GM19455 (cell line): ENCODE data around the gene MCM7.
A peak's percentile ranks its signal among the peaks of the same experiment; 100 is the strongest.

Source experiments
- ATAC-seq: cut with Tn5 transposase; IDR thresholded peaks from one replicate; pipeline ENCODE4 v1.9.1; 2021; ENCODE audit not compliant: unreplicated experiment

MCM7 gene

DNA sequence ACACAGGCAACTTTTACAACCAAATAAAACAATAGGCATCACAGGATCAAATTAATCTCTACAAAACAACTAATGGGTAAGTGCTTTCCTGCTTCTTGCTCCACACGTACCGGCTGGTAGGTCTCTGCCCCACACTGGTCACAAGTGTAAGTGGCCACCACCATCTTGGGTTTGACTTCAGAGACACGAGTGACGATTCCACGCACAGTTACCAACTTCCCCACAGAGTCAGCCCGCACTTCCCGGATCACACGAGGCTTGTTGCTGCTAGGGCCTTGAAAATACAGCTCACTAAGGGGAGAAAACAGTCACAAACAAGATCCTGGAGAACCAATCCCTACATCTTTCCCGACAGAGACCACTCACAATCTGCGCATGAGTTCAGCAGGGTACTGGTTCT is 2.3 kb downstream of the MCM7 start:
- no peak for ATAC-seq

DNA sequence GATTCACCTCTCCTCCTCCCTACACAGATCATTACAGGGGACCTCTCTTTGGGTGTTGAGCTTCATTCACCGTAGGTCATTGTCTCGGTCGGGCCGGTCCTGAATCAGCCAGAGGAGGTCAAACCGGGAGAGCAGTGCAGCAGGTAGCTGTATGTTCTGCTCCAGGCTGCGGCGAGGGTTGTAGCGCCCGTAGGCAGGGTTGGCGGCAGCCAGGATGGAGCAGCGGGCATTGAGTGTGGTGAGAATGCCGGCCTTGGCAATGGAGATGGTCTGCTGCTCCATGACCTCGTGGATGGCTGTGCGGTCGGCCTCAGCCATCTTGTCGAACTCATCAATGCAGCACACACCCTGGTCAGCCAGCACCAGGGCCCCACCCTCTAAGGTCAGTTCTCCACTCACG is 5.5 kb downstream of the MCM7 start:
- ATAC-seq, result no peak

DNA sequence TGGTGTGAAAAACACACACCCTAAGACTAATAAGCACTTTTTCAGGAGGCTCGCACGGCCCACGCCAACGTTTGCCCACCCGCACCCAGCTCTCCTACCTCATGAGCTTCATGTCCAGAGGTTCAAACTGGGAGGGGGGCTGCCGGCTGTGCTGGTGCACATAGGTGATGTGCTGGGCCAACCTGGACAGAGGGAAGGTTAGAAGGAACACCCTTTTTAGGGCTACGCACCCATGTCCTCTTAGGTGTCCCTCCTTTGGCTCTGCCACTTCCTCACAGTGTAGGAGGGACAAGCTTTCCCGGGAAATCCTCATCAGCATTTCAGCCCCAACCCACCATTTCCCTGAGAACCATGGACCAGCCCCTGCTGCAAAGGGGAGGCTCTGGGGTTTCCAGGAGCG is 5.9 kb downstream of the MCM7 start:
- no peak for ATAC-seq

DNA sequence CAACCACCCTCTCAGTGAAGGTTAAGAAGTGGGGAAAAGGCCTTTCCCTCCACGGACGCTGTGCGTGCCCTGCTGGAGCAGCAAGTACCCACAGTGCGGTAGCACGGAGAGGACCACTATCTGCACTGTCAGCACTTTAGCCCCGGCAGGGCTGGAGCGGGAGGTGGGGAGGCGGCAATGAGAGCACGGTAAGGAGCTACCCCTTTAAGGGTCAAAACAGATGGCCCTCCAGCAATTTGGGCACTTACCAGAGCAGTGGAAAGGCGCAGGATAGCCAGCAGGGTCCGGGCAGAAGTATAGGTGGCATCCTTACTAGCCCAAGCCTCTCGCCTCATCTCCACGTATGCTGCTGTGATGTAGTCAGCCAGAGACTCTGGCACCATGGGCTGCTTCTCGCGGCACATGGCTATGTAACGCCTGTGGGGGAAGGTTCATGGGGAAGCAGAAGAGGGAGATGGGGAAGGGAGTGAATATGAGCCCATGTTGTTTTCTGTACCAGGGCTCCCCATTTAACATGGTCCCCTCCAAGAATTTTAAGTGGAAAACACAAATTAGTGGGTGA is 7.2 kb downstream of the MCM7 start:
- no peak for ATAC-seq

DNA sequence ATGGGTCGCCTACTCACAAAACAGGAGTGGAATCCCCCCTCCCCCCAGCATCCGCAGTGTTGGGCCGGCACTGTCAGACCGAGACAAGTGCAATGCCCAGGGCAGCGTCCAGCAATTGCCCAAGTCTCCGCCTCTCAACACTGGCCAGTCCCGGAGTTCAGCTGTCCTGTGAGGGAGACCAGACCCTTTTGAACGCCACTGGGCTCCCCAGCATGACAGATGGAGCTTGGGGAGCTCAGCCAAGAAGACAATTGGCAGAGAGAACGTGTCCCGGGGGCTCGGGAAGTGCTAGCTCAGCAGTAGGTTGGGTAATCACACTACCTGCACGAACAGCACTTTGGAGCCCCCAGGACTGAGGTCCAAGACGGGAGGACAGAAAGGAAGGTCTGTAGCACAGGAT is 7.7 kb downstream of the MCM7 start:
- no peak for ATAC-seq

DNA sequence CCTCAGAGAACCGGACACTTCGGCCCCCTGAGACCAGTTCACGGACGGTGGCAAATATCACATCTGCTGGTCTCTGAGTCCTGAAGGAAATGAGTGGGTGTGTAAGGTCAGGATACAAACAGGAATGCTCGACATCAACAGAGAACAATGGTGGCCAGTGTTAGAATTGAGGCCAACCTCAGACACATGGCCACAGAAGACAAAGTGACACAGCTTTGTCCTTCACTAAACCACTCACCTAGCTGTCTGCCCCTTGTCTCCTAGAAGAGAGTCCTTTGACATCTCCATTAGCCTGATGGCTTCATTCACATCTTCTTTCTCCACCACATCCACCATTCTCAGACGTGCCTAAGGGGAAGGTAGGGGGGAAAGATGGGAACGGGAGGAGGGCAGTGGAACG is 8.1 kb downstream of the MCM7 start:
- no peak for ATAC-seq

DNA sequence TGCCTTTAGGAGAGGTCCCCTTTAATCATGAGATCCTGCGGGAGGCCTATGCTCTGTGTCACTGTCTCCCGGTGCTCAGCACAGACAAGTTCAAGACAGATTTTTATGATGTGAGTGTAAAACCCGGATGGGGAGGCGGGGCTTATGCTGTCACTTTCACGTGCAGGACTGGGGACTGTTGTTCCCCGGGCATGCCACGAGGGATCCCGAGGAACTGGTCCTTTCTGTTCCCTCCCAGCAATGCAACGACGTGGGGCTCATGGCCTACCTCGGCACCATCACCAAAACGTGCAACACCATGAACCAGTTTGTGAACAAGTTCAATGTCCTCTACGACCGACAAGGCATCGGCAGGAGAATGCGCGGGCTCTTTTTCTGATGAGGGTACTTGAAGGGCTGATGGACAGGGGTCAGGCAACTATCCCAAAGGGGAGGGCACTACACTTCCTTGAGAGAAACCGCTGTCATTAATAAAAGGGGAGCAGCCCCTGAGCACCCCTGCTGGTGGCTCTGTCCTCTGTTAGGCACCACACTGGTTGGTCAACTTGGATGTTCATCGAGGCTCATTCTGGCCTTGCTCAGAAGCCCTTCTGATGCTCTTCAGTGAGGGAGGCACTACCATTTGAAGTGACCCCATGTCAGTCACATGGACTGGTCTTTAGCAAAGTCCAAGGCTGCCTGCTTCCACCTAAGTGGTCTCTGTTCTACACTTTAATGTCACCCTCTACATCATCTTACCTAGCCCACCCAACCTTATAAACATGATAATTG is 9.6 kb downstream of the MCM7 start:
- ATAC-seq, result no peak

DNA sequence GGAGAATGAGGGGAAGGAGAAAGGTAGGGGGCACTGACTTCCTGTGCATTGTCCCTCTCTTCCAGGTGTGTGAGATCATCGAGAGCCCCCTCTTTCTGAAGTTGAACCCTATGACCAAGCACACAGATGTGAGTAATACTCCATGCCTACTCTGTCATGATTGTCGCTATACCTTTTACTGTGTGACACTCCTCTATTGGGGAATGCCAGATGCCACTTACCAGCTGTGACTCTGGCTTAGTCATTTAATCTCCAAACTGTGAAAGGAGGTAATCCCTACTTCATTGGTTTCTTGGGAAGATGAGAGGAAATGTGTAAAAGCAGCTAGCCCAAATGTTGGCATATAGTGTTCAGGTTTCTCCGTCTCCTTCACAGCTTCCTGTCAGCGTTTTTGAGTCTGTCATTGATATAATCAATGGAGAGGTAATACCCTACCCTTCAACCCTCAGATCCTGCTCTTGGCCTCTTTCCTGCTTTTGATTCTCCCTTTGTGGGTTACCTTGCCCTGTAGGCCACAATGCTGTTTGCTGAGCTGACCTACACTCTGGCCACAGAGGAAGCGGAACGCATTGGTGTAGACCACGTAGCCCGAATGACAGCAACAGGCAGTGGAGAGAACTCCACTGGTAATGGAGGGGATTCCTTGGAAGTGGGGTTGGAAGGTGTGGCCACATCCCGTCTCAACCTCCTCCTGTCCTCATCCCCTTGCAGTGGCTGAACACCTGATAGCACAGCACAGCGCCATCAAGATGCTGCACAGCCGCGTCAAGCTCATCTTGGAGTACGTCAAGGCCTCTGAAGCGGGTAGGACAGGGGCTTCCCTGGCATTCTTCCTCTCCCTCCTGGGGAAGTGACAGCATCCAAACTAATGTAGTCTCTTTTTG is 10.4 kb downstream of the MCM7 start:
- no peak for ATAC-seq

DNA sequence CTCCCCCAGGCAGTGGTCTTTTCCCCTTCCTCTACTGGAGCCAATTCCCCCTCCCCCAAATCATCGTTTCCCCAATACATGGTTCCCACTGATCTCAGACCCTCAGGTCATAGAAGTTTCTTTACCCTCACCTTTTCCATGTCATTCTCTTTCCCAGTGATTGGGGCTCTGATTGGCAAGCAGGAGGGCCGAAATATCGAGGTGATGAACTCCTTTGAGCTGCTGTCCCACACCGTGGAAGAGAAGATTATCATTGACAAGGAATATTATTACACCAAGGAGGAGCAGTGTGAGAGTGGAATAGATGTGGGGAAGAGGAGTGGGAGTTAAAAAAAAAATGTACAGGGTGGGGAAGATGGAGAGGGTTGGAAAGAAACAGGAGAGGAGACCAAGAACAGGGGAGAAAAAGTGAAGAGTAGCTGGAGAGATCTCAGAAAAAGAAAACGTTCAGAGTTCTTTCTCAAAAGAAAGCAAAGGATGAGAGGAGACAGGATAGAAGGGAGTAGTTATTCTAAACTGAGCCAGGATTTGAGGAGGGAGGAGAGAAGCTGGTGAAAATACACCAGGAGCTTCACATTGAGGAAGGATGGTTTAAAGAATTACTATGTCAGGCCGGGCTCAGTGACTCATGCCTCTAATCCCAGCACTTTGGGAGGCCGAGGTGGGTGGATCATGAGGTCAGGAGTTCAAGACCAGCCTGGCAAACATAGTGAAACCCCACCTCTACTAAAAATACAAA is 11.6 kb downstream of the MCM7 start:
- ATAC-seq, result no peak

DNA sequence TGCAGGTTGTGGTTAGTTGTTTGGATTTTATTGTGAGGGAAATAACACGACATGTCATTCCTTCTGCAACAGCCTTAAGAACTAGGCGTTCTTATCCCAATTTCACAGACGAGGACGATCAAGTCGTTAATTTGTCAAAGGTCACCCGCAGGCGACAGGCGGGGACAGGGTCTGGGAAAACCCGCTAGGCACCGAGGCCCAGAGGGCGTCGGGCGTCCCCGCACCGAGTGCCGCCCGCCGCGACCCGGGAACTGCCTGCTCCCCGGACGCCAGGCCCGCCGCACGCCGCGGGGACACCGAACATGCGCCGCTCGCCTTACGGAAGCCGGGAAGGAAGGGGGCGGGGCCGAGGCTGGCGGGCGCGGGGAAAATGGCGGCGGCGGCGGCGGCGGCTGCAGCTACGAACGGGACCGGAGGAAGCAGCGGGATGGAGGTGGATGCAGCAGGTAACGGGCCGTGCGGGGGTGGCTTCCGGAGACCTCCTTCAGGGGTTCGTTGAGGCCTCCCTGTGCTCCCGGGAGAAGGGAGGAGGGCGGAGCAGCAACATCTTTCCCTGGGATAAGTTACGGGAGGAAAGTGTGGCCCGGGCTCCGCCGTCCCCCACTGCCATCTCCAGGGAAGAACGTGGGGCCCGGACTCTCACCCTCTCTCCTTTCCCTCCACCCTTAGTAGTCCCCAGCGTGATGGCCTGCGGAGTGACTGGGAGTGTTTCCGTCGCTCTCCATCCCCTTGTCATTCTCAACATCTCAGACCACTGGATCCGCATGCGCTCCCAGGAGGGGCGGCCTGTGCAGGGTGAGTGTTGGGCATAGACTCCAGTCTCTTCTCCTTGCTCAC is 12.4 kb downstream of the MCM7 start, which contains the start of gene COPS6:
COPS6 (plus strand) TSS at position 349 of the 837 bp plus-strand sequence; CDS start at position 371, 22 bp downstream.
- ATAC-seq, result peak; percentile 50

DNA sequence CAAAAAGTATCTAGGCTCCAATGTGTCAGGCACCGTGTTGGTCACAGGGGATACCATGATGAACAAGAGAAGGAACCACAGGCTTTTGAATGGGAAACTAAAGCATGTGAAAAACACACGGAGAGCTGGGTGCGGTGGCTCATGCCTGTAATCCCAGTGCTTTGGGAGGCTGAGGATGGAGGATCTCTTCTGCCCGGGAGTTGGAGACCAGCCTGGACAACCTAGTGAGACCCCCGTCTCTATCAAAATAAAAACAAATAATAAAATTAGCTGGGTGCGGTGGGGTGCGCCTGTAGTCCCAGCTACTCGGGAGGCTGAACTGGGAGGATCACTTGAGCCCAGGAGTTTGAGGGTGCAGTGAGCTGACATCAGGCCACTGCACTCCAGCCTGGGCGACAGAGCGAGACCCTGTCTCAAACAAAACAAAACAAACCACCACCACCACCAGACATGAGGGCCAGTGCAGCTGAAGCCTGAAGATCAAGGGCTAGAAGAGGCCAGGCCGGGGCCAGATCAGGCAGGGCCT is 13.0 kb downstream of the MCM7 start:
- ATAC-seq, result no peak

DNA sequence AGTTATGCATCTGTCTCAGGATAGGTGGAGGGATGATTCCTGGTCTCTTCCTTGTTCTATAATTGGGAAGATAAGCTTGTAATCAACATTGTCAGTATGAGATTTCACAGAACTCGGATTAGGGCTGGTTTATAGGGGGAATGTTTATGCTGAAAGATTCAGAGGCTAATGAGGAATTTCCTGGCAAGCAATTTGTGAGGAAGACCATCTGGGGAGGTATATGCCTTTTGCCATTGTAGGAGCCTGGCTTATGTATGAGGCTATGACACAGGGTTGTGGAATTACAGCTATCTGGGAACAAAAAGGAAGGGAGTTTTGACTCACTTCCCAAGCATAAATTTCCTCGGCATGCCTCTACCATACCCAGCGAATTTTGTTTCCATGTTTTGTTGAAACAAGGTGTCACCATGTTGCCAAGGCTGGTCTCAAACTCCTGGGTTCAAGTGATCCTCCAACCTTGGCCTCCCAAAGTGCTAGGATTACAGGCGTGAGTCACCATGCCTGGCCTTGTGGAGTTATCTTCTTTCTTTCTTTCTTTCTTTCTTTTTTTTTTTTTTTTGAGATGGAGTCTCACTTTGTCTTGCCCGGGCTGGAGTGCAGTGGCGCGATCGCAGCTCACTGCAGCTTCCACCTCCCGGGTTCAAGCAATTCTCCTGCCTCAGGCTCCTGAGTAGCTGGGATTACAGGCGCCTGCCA is 14.0 kb downstream of the MCM7 start:
- ATAC-seq, result no peak

DNA sequence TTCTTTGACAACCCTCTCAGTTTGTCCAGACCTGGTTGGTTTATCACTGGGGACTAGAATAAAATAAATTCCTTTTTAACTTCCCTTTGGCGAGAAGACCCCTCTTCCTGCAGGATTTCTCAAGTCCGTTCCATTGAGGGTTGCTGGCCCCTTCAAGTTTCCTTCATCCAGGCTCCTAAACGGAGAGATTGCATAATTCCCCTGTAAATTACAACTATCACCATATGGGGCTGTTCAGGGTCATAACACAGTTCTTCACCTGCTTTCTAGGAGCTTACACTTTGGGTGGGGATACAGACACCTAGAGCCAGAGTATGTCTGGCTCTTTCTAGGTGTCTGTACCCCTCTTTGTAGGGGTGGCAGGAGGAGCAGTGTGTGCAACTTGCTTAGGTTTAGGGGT is 15.7 kb downstream of the MCM7 start:
- ATAC-seq, result no peak

DNA sequence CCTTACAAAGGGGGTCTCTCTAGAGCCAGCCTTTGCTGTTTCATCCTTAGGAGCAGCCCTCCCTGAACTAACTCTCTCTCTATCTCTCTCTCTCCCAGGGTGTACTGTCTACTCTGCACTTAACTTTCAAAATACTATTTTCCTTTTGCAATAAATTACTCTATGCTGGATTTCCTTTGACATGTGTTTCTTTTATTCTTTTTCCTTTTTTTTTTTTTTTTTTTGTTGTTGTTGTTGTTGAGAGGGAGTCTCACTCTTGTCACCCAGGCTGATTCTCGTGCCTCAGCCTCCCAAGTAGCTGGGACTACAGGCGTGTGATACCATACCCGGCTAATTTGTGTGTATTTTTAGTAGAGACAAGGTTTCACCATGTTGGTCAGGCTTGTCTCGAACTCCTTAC is 18.2 kb downstream of the MCM7 start:
- no peak for ATAC-seq

DNA sequence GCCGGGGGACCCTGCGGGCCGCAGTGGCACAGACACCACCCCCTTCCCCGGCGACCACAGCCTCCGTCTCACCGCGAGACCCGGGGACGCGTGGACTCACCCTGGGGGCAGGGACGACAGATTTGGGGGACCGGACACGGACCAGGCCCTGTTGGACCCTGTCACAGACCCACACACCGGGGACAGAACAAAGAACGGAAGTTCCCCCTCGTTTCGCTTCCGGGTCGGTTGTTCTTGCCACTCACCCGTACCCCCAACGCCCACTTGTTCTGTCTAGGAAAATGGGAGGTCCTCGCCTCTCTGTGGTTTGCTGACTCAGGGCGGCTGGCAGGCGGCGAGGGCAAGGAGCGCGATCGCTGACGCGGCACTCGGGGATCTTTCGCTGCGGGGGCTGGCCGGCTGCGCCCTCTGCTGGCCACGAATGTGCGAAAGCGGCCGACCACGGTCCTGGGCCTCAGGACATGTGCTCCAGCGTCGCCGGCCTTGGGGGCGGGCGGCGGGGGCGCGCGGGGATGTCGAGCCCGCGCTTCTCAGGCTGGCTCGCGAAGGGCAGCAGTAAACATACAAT is 19.6 kb downstream of the MCM7 start, which contains the start of gene ZNF3:
ZNF3 (minus strand) TSS at position 189 of the 568 bp plus-strand sequence. CDS start 4,366 bp downstream, outside the sequence.
- peak; percentile 74 for ATAC-seq

DNA sequence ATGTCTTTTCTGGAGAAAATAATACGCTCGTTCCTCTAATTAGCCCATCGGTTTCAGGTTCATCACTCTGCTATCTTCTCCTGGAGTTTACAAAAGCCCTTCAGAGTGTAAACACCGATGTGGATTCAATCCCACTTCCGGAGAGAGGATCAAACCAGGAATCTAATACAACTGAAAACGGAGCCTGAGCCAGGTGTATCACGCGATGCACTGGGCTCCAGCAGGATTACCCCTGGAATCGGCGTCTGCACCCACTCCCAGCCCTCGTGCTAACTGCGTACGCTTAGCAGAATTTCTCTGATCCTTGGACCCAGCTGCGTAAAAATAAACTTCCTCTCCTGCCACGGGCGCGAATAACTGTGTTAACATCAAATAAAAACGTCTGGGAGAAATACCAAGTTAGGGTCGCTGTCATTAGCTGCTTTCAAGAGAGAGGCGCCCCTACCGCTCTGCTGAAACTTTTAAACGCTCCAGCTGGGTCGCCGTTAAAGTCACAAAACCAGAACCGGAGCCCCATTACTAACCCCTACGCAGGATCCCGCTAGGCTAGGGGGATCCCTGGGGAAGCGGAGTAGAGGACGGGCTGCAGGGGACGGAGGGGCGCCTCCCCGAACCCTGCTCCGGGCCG is 20.2 kb downstream of the MCM7 start:
- ATAC-seq, result peak; percentile 29

DNA sequence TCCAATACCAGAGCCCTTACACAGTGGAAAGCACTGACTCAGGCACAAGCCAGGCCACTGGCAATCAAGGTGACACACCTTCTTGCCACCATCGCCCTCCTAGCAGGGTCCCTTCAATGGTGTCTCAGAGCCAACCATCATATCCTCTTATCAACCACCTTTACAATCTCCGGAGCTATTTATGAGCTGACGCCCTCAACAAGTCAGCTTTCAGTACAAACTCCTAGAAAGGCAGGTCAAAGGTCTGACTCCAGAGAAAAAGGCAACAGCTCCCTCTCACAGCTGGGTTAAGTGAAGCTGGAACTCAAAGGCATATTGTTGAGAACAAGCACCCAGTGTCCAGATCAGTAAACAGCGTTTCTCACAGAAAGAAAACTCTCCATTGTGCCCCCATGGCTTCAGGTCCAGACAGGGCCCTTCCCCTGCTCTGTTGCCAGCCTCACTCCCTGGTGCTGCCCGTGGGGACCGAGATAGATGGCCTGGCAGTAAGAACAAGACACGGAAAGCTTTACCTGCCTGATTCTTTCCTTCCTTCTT is 22.1 kb downstream of the MCM7 start:
- ATAC-seq, result no peak

DNA sequence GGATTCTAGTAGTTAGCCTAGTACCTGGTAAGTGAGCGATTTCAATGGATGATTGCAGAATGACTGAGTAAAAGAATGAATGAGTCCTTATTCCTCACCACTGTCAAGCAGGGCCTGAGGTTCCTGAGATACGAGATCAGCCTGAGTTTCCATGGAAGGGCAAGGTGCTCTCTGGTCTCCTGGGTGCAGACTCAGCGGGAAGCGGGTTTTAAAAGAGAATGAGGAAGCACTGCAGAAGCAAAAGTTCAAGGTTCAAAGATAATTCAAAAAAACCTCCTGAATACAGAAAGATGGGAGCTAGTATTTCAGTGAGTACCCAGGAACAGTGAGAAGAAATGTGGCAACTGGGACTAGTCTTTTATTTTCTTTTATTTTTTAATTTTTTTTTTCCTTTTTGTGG is 24.0 kb downstream of the MCM7 start:
- ATAC-seq, result no peak
